ENCODE data around the gene UNC13B. TPM values are rescaled to one million over a fixed set of nuclear protein-coding genes. Genes with fewer than 3 reads are reported as not detected.

The UNC13B gene
- total RNA-seq, 1 donor from 2014 or later = 31.0 TPM

- no peaks in the 10 kb centered on the region for H3K4me1 Mint-ChIP-seq
- no peak overlapping the region for H3K27ac Mint-ChIP-seq
- no peak for DNase-seq (ENCODE audit: low spot score in 2 of 2, unreplicated experiment in 2 of 2)
- H3K27me3 Mint-ChIP-seq (ENCODE audit: low read depth) = no peaks in the 10 kb centered on the region
- peaks cover 18% of the 10 kb centered on the region for H3K36me3 Mint-ChIP-seq
- no peak overlapping the region for H3K4me3 Mint-ChIP-seq
- H3K9me3 Mint-ChIP-seq = peaks cover 36% of the 10 kb centered on the region
- TF ChIP-seq CTCF (IDR thresholded peaks at IDR 0.05; ENCODE audit: unreplicated experiment) = no peak
Measured at GRCh38 chr9:35186524-35186923, 24.7 kb downstream of the UNC13B start.

- TF ChIP-seq CTCF (IDR thresholded peaks at IDR 0.05; ENCODE audit: unreplicated experiment) = no peak
- H3K4me3 Mint-ChIP-seq = no peak overlapping the region
- no peaks in the 10 kb centered on the region for H3K27me3 Mint-ChIP-seq (ENCODE audit: low read depth)
- peaks cover 36% of the 10 kb centered on the region for H3K36me3 Mint-ChIP-seq
- no peak for DNase-seq (ENCODE audit: low spot score in 2 of 2, unreplicated experiment in 2 of 2)
- no peak overlapping the region for H3K27ac Mint-ChIP-seq
- H3K4me1 Mint-ChIP-seq = no peaks in the 10 kb centered on the region
- H3K9me3 Mint-ChIP-seq = peaks cover 55% of the 10 kb centered on the region
Measured at GRCh38 chr9:35190203-35190602, 28.4 kb downstream of the UNC13B start.

- Mint-ChIP-seq H3K9me3 (peaks cover 59% of the 10 kb centered on the region), H3K36me3 (peaks cover 37% of the 10 kb centered on the region), H3K27me3 (ENCODE audit: low read depth) (no peaks in the 10 kb centered on the region), H3K27ac (no peak overlapping the region), H3K4me1 (no peaks in the 10 kb centered on the region), H3K4me3 (no peak overlapping the region)
- no peak for DNase-seq (ENCODE audit: low spot score in 2 of 2, unreplicated experiment in 2 of 2)
- no peak for TF ChIP-seq CTCF (IDR thresholded peaks at IDR 0.05; ENCODE audit: unreplicated experiment)
Measured at GRCh38 chr9:35191105-35191504, 29.3 kb downstream of the UNC13B start.

- no peaks in the 10 kb centered on the region for H3K4me1 Mint-ChIP-seq
- H3K9me3 Mint-ChIP-seq = peaks cover 61% of the 10 kb centered on the region
- no peaks in the 10 kb centered on the region for H3K27me3 Mint-ChIP-seq (ENCODE audit: low read depth)
- no peak for DNase-seq (ENCODE audit: low spot score in 2 of 2, unreplicated experiment in 2 of 2)
- TF ChIP-seq CTCF (IDR thresholded peaks at IDR 0.05; ENCODE audit: unreplicated experiment) = no peak
- H3K4me3 Mint-ChIP-seq = no peak overlapping the region
- no peak overlapping the region for H3K27ac Mint-ChIP-seq
- peaks cover 45% of the 10 kb centered on the region for H3K36me3 Mint-ChIP-seq
Measured at GRCh38 chr9:35193762-35194161, 32.0 kb downstream of the UNC13B start.

- H3K4me3 Mint-ChIP-seq = no peak overlapping the region
- TF ChIP-seq CTCF (IDR thresholded peaks at IDR 0.05; ENCODE audit: unreplicated experiment) = no peak
- no peaks in the 10 kb centered on the region for H3K4me1 Mint-ChIP-seq
- H3K27me3 Mint-ChIP-seq (ENCODE audit: low read depth) = no peaks in the 10 kb centered on the region
- H3K27ac Mint-ChIP-seq = no peak overlapping the region
- peaks cover 52% of the 10 kb centered on the region for H3K9me3 Mint-ChIP-seq
- peaks cover 35% of the 10 kb centered on the region for H3K36me3 Mint-ChIP-seq
- DNase-seq (ENCODE audit: low spot score in 2 of 2, unreplicated experiment in 2 of 2) = no peak
Measured at GRCh38 chr9:35195683-35196082, 33.9 kb downstream of the UNC13B start.

- TF ChIP-seq CTCF (IDR thresholded peaks at IDR 0.05; ENCODE audit: unreplicated experiment) = no peak
- Mint-ChIP-seq H3K27ac (no peak overlapping the region), H3K36me3 (peaks cover 26% of the 10 kb centered on the region), H3K4me1 (no peaks in the 10 kb centered on the region), H3K9me3 (peaks cover 51% of the 10 kb centered on the region), H3K4me3 (no peak overlapping the region), H3K27me3 (ENCODE audit: low read depth) (no peaks in the 10 kb centered on the region)
- no peak for DNase-seq (ENCODE audit: low spot score in 2 of 2, unreplicated experiment in 2 of 2)
Measured at GRCh38 chr9:35198191-35198590, 36.4 kb downstream of the UNC13B start.

All from mesothelial cell of epicardium (in vitro differentiated cells).